ENCODE measurements around the gene TUBB8B.
"Not testable (repeated sequence)": the region's sequence is repeated elsewhere in the genome, so short reads cannot be mapped to it uniquely, and the experiment has no call there.

DNA sequence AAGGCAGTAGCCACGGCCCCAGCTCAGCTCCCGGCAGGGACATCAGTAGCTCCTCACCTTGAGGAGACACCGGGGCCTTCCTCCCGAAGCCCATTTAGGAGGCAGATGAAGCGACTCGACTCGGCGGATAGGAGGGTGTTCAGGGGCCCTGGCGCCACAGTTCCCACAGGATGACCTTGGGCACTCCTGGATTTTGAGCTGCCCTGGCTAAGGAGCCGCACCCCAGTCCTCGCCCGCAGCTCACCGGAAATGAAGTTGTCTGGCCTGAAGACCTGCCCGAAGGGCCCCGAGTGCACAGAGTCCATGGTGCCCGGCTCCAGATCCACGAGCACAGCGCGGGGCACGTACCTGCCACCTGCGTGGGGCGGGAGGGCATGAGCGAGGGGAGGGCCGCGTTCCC lies 719 bp downstream of the TUBB8B start:
- TF ChIP-seq EZH2phosphoT487 (IDR thresholded peaks at IDR 0.05; ENCODE audit: borderline replicate concordance, low read length); CTCF (IDR thresholded peaks at IDR 0.05; ENCODE audit: low read depth, low read length, poor library complexity, severe bottlenecking): not testable (repeated sequence)
